ENCODE measurements around the gene DPYD.

DNA sequence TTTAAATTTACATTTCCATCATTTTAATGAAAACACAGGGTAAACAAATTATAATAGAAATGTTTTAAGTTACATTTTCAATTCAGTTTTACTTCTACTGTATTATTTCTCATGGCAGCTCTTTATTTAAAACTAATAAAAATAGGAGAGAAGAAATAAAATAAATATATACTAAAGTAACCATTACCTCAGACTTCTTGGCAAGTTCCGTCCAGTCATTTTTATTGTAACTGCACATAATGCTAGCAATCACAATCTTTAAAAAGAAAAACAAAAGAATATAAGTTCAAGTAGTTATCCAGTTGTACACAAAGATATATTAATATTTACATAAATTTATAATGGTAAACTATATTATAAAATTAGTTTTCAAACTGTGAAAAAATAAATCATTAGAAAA lies 538.6 kb downstream of the DPYD start:
- TF ChIP-seq, protein P1, sequence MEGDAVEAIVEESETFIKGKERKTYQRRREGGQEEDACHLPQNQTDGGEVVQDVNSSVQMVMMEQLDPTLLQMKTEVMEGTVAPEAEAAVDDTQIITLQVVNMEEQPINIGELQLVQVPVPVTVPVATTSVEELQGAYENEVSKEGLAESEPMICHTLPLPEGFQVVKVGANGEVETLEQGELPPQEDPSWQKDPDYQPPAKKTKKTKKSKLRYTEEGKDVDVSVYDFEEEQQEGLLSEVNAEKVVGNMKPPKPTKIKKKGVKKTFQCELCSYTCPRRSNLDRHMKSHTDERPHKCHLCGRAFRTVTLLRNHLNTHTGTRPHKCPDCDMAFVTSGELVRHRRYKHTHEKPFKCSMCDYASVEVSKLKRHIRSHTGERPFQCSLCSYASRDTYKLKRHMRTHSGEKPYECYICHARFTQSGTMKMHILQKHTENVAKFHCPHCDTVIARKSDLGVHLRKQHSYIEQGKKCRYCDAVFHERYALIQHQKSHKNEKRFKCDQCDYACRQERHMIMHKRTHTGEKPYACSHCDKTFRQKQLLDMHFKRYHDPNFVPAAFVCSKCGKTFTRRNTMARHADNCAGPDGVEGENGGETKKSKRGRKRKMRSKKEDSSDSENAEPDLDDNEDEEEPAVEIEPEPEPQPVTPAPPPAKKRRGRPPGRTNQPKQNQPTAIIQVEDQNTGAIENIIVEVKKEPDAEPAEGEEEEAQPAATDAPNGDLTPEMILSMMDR (IDR thresholded peaks at IDR 0.05) = no peak
- no peak for TF ChIP-seq POLR2A (IDR thresholded peaks at IDR 0.05)
